HFF-Myc (cell line): Measurements from ENCODE around the gene OR8B3.

Source experiments
- DNase-seq: peaks from one replicate; pipeline ENCODE4 v3.0.0-alpha.2; 2011; ENCODE audit warnings: low read depth; ENCODE audit errors: extremely low read depth
- H3K4me3 ChIP-seq: replicated peaks from 2 replicates; pipeline ENCODE4 v1.5.1; 2011; ENCODE audit warnings: low read depth, mild to moderate bottlenecking, control low read depth, low read length
- CTCF ChIP-seq: IDR thresholded peaks from 2 replicates; pipeline ENCODE4 v1.5.1; 2012; ENCODE audit warnings: mild to moderate bottlenecking, low read depth, low read length, control low read depth; ENCODE audit errors: missing control alignments

The OR8B3 gene

GRCh38 chr11:124441081-124441480 is 42.3 kb upstream of the OR8B3 start:
- no peak overlapping the region for H3K4me3 ChIP-seq
- no peak for TF ChIP-seq CTCF
- DNase-seq: no peak

- no peak for TF ChIP-seq CTCF
- no peak overlapping the region for H3K4me3 ChIP-seq
- DNase-seq: no peak
Observed at GRCh38 chr11:124440608-124441007, 41.8 kb upstream of the OR8B3 start.

GRCh38 chr11:124434699-124435098 is 35.9 kb upstream of the OR8B3 start:
- TF ChIP-seq CTCF: no peak
- H3K4me3 ChIP-seq: no peak overlapping the region
- DNase-seq: no peak

GRCh38 chr11:124429599-124429998 is 30.8 kb upstream of the OR8B3 start:
- no peak overlapping the region for H3K4me3 ChIP-seq
- no peak for DNase-seq
- no peak for TF ChIP-seq CTCF

GRCh38 chr11:124424384-124424921 is 25.6 kb upstream of the OR8B3 start, which contains the start of gene OR8B4:
OR8B4 (minus strand) TSS chr11:124424871; CDS start chr11:124424871, 0 bp downstream.
- H3K4me3 ChIP-seq: no peak within 1 kb of the TSS
- TF ChIP-seq CTCF: no peak
- no peak for DNase-seq

- DNase-seq: no peak
- no peak overlapping the region for H3K4me3 ChIP-seq
Observed at GRCh38 chr11:124421043-124421442, 22.2 kb upstream of the OR8B3 start.

More at GRCh38 chr11:124421043-124421442, 22.2 kb upstream of the OR8B3 start:
- TF ChIP-seq CTCF: no peak
